ENCODE results near the gene CDKN2AIPNL. TPM values are rescaled to one million over a fixed set of nuclear protein-coding genes. Genes with fewer than 3 reads are reported as not detected.

CDKN2AIPNL gene
- total and polyA plus RNA-seq, 11 donors = 26.6 to 87.5 (median 32.4) TPM

DNA sequence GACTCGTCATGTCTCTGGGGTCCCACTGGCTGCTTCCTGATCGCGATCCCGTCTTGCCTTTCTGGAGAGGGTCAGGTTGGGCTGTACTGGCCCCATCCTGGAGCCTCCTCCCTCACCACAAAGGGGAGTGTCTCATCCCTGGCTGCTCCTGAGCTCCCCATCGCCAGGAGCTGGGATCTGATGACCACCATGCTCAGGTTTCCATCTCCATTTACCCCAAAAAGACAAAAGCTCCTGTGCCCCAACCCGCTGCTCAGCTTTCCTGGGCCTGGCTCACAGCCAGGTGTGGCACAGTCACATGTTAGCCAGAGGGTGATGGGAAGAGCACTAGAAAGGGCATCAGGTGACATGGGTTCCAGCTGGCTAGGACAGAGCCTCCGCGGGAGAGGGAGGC, 47.3 kb upstream of the CDKN2AIPNL start:
- Histone ChIP-seq H3K4me3 (no peak overlapping the region), H3K9me3 (no peaks in the 10 kb centered on the region), H3K4me1 (peaks cover 0 to 32% (median 14%) of the 10 kb centered on the region in 12 donors), H3K36me3 (no peaks in the 10 kb centered on the region), H3K27me3 (no peaks in the 10 kb centered on the region), H3K27ac (peak overlapping the region in 11 of 12 donors; percentile 26 to 82 (median 59))
- 82 to 85% (median 83%) methylated on average over 8 of the region's 8 CpGs for WGBS, 4 donors
- ATAC-seq (peak; percentile 15 to 76 (median 40)), DNase-seq (peak in 2 of 5 donors; percentile 52 to 55)
- intact Hi-C loops (cut with DNase I) = no loop called here
- TF ChIP-seq, protein P1, sequence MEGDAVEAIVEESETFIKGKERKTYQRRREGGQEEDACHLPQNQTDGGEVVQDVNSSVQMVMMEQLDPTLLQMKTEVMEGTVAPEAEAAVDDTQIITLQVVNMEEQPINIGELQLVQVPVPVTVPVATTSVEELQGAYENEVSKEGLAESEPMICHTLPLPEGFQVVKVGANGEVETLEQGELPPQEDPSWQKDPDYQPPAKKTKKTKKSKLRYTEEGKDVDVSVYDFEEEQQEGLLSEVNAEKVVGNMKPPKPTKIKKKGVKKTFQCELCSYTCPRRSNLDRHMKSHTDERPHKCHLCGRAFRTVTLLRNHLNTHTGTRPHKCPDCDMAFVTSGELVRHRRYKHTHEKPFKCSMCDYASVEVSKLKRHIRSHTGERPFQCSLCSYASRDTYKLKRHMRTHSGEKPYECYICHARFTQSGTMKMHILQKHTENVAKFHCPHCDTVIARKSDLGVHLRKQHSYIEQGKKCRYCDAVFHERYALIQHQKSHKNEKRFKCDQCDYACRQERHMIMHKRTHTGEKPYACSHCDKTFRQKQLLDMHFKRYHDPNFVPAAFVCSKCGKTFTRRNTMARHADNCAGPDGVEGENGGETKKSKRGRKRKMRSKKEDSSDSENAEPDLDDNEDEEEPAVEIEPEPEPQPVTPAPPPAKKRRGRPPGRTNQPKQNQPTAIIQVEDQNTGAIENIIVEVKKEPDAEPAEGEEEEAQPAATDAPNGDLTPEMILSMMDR (IDR thresholded peaks at IDR 0.05) = no peak
- TF ChIP-seq POLR2A (IDR thresholded peaks at IDR 0.05) = no peak

DNA sequence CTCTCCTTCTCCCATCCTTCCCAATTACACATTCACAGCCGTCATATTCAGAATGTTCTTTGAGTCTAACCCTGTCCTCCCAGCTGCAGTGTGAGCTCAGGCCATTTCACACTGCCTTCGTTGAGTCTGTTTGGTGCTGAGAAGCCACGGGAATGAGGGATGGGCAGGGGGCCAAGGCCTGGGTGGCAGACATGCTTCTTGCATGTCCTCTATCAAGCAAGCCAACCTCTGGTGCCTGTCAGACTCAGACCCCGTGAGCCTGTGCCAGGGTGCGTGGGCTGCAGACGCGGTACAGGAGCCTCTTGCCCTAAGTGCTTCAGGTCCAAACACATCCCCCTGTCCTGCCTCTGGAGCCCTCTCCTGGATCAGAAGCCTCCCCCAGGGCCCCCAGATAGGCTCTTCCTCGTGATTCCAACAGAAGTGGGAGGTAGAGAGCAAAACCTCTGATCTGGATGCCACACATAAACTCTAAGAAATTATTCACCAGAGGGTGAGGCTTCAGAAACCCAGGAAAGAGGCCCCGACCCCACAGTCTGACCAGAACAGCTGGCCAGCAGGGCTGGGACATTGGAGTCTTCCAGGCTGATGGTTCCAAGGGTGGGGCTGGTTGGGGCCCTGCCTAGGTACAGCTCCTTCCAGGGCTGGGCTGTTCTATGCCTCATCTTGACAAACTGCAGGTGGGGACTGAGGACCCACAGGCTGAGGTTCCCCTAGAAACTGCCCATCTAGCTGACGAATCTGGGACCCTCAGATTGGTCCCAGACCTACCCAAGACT, 46.7 kb upstream of the CDKN2AIPNL start:
- peak overlapping the region in 11 of 12 donors; percentile 26 to 82 (median 59) for H3K27ac ChIP-seq
- no peaks in the 10 kb centered on the region for H3K36me3 ChIP-seq
- H3K4me1 ChIP-seq = peaks cover 0 to 27% (median 13%) of the 10 kb centered on the region in 12 donors
- DNase-seq (peak; percentile 60 to 85 (median 81)), ATAC-seq (peak; percentile 34 to 77 (median 63))
- no peaks in the 10 kb centered on the region for H3K27me3 ChIP-seq
- 35 to 55% (median 48%) methylated on average over 7 to 10 of the region's 10 CpGs for WGBS, 4 donors
- intact Hi-C loops (cut with DNase I) = no loop called here
- TF ChIP-seq, protein P1 (IDR thresholded peaks at IDR 0.05) = no peak
- TF ChIP-seq POLR2A (IDR thresholded peaks at IDR 0.05) = no peak
- no peaks in the 10 kb centered on the region for H3K9me3 ChIP-seq
- H3K4me3 ChIP-seq = no peak overlapping the region

DNA sequence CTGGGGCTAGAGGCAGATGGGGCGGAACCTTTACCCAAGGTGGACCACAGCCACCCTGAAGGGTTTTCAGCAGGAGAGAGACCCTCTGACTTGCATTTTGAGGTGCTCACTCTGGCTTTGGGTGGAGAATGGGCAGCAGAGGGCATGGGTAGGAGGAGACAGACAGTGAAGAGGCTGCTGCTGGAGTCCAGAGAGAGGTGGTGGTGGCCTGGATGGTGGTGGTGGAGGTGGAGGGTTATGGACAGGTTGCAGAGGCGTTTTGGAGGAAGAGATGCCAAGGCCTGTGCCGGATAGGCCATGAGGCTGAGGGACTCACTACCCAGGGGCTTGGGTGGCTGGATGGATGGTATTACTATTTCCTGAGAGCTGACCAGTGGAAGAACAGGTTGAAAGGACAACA, 46.1 kb upstream of the CDKN2AIPNL start:
- intact Hi-C loops (cut with DNase I) = no loop called here
- H3K27ac ChIP-seq = peak overlapping the region in 9 of 12 donors; percentile 48 to 82 (median 66)
- DNase-seq = no peak

DNA sequence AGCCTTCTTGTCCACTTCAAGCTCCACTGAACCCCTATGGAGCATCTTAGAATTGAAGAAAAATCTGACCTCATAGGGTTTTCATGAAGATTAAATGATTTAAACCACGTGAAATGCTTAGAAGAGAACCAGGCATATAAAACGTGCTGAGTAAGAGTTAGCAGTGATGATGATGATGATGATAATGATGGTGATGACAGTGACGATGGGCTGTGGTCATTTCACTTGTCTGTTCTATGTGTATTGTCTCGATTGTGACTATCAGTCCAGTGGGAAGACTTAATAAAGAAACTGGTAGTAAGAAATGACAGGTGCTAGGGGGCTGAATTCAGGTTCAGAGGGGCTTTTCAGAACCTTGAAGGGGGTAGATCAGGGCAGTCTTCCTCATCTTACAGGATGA, 45.1 kb upstream of the CDKN2AIPNL start:
- WGBS, 4 donors = 59 to 83% (median 67%) methylated on average over 4 of the region's 4 CpGs
- no peak for TF ChIP-seq POLR2A (IDR thresholded peaks at IDR 0.05)
- TF ChIP-seq, protein P1 (IDR thresholded peaks at IDR 0.05) = no peak
- intact Hi-C loops (cut with DNase I) = no loop called here

More for the DNA sequence above, 46.1 kb upstream of the CDKN2AIPNL start:
- Histone ChIP-seq H3K27me3 (no peaks in the 10 kb centered on the region), H3K9me3 (no peaks in the 10 kb centered on the region), H3K4me1 (peaks cover 0 to 27% (median 13%) of the 10 kb centered on the region in 12 donors), H3K36me3 (no peaks in the 10 kb centered on the region), H3K4me3 (no peak overlapping the region)
- 90 to 100% (median 93%) methylated on average over 3 of the region's 3 CpGs for WGBS, 4 donors
- TF ChIP-seq POLR2A (IDR thresholded peaks at IDR 0.05) = no peak
- TF ChIP-seq, protein P1 (IDR thresholded peaks at IDR 0.05) = no peak
- peak in 1 of 4 donors; percentile 16 for ATAC-seq

More for the DNA sequence above, 45.1 kb upstream of the CDKN2AIPNL start:
- H3K36me3 ChIP-seq = no peaks in the 10 kb centered on the region
- no peaks in the 10 kb centered on the region for H3K9me3 ChIP-seq
- no peak overlapping the region for H3K4me3 ChIP-seq
- no peak overlapping the region for H3K27ac ChIP-seq
- H3K4me1 ChIP-seq = peaks cover 0 to 25% (median 17%) of the 10 kb centered on the region in 12 donors
- ATAC-seq (no peak), DNase-seq (no peak)
- H3K27me3 ChIP-seq = no peaks in the 10 kb centered on the region
